Thoracic aorta (tissue), 2 donors: ENCODE results near the gene MIS18A. TPM values are rescaled to one million over a fixed set of nuclear protein-coding genes. Genes with fewer than 3 reads are reported as not detected.

Source experiments
- ATAC-seq: fragments of 150-250 bp; one replicate; pipeline ENCODE4 v1.8.0; 2017; ENCODE audit warnings: low read depth; ENCODE audit not compliant: insufficient number of reproducible peaks, low FRiP score
- DNase-seq: peaks from one replicate; pipeline ENCODE4 v3.0.0-alpha.2; 2020; ENCODE audit warnings: low spot score
- H3K27ac ChIP-seq, 2 donors: fragments of 200-600 bp; sonication (generic); 1 replicate in 1 of 2; 2 replicates in 1 of 2; pipeline ENCODE4 v1.5.1; 2016; ENCODE audit warnings: mild to moderate bottlenecking in 2 of 2, moderate library complexity in 2 of 2
- H3K27me3 ChIP-seq: fragments of 200-600 bp; sonication (generic); replicated peaks from 2 replicates; pipeline ENCODE4 v1.6.0; 2016; ENCODE audit warnings: mild to moderate bottlenecking; ENCODE audit not compliant: insufficient read depth
- H3K36me3 ChIP-seq: fragments of 200-600 bp; sonication (generic); one replicate; pipeline ENCODE4 v1.5.1; 2016
- H3K4me1 ChIP-seq, 2 donors: fragments of 200-600 bp; sonication (generic); 1 replicate in 1 of 2; 2 replicates in 1 of 2; pipeline versions ENCODE4 v1.5.1 to v1.6.0; 2016; ENCODE audit warnings: low read depth in 2 of 2, mild to moderate bottlenecking in 1 of 2; ENCODE audit not compliant: control insufficient read depth in 1 of 2
- H3K4me3 ChIP-seq: fragments of 200-600 bp; sonication (generic); 2 replicates; pipeline ENCODE4 v1.5.1; 2016; ENCODE audit warnings: mild to moderate bottlenecking
- H3K9me3 ChIP-seq: fragments of 200-600 bp; sonication (generic); 2 replicates; pipeline ENCODE4 v1.5.1; 2016
- total RNA-seq, 2 donors: library from RNA; depleted of rRNA; stranded (reverse); fragments of >200 nt; gene quantifications; one replicate each; pipeline versions ENCODE4 v1.1.0 to v1.2.3, GENCODE V29; 2016
- TF ChIP-seq, protein P1 (sequence below): fragments of 200-600 bp; sonication (generic); IDR thresholded peaks from one replicate; pipeline ENCODE4 v1.5.1; 2019; ENCODE audit warnings: antibody characterized with exemption

MIS18A gene
- total RNA-seq, 2 donors from 2014 or later, result 3.7 to 4.6 TPM

DNA sequence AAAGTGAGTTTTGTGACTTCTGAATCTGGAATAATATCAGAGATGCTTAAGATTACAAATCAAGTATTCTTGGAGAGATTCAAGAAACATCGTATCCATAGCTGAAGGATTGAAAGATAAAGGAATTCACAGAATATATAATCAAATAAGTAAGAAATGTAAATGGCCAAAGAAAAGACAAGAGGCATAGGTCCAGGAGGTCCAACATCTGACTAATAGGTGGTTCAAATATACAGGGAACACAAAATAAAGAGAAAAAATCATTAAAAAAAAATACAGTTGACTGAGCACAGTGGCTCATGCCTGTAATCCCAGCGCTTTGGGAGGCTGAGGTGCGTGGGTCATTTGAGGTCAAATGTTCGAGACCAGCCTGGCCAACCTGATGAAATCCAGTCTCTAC, 6.6 kb upstream of the MIS18A start:
- TF ChIP-seq, protein P1, sequence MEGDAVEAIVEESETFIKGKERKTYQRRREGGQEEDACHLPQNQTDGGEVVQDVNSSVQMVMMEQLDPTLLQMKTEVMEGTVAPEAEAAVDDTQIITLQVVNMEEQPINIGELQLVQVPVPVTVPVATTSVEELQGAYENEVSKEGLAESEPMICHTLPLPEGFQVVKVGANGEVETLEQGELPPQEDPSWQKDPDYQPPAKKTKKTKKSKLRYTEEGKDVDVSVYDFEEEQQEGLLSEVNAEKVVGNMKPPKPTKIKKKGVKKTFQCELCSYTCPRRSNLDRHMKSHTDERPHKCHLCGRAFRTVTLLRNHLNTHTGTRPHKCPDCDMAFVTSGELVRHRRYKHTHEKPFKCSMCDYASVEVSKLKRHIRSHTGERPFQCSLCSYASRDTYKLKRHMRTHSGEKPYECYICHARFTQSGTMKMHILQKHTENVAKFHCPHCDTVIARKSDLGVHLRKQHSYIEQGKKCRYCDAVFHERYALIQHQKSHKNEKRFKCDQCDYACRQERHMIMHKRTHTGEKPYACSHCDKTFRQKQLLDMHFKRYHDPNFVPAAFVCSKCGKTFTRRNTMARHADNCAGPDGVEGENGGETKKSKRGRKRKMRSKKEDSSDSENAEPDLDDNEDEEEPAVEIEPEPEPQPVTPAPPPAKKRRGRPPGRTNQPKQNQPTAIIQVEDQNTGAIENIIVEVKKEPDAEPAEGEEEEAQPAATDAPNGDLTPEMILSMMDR, result no peak
- Histone ChIP-seq H3K27me3 (no peaks in the 10 kb centered on the region), H3K9me3 (no peaks in the 10 kb centered on the region), H3K27ac (no peak overlapping the region), H3K4me3 (no peak overlapping the region), H3K36me3 (no peaks in the 10 kb centered on the region), H3K4me1 (no peaks in the 10 kb centered on the region)
- DNase-seq (no peak), ATAC-seq (no peak)

DNA sequence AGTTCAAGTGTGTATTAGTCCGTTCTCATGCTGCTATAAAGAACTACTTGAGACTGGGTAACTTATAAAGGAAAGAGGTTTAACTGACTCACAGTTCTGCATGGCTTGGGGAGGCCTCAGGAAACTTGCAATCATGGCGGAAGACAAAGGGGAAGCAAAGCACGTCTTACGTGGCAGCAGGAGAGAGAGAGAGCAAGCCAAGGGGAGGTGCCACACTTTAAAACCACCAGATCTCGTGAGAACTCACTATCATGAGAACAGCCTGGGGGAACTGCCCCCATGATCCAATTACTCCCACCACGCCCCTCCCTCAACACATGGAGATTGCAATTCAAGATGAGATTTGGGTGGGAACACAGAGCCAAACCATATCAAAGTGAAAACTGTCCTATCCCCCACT, 4.1 kb upstream of the MIS18A start:
- ATAC-seq (no peak), DNase-seq (no peak)
- H3K4me1 ChIP-seq, result peaks cover 10 to 14% of the 10 kb centered on the region in 2 donors
- no peaks in the 10 kb centered on the region for H3K27me3 ChIP-seq
- H3K9me3 ChIP-seq, result no peaks in the 10 kb centered on the region
- H3K27ac ChIP-seq, result no peak overlapping the region
- no peak overlapping the region for H3K4me3 ChIP-seq
- TF ChIP-seq, protein P1, result no peak
- no peaks in the 10 kb centered on the region for H3K36me3 ChIP-seq

DNA sequence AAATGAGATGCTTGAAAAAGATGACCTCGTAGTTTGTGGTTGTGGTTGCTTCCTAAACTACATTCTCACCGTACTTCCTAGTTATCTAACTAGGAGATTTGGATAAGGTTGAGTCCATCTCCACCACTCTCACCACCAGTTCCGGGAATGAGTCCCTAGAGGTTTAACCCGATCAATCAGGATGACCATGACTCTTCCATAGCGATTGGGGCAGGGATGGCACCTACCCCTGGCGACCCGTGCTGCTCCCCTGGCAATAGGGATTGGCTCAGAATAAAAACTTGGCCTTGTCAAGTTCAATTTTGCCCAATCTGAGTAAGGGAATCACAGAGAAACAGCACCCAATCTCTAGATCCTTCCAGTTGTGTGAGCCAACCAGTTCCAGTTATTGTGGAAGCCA, 2.7 kb upstream of the MIS18A start:
- peaks cover 10 to 17% of the 10 kb centered on the region in 2 donors for H3K4me1 ChIP-seq
- no peaks in the 10 kb centered on the region for H3K9me3 ChIP-seq
- TF ChIP-seq, protein P1, result no peak
- DNase-seq (no peak), ATAC-seq (no peak)
- H3K4me3 ChIP-seq, result no peak overlapping the region
- no peaks in the 10 kb centered on the region for H3K36me3 ChIP-seq
- no peak overlapping the region for H3K27ac ChIP-seq
- no peaks in the 10 kb centered on the region for H3K27me3 ChIP-seq

DNA sequence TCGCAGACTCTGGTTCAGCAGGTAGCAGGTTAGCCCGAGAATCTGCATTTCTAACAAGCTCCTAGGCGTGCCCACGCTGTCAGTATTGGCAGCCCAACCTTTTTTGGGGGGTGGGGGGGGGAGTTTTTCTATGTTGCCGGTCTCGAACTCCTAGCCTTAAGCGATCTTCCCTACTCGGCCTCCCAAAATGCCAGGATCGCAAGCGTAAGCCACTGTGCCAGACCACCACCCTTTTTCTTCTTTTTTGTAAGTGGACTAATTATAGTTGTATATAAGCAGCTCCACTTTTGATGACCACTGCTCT, 480 bp upstream of the MIS18A start:
- DNase-seq (no peak), ATAC-seq (no peak)
- peak overlapping the region; percentile 90 for H3K4me3 ChIP-seq
- no peaks in the 10 kb centered on the region for H3K27me3 ChIP-seq
- peaks cover 10 to 17% of the 10 kb centered on the region in 2 donors for H3K4me1 ChIP-seq
- TF ChIP-seq, protein P1, result no peak
- no peaks in the 10 kb centered on the region for H3K36me3 ChIP-seq
- H3K9me3 ChIP-seq, result no peaks in the 10 kb centered on the region
- peak overlapping the region in 1 of 2 donors; percentile 67 for H3K27ac ChIP-seq

DNA sequence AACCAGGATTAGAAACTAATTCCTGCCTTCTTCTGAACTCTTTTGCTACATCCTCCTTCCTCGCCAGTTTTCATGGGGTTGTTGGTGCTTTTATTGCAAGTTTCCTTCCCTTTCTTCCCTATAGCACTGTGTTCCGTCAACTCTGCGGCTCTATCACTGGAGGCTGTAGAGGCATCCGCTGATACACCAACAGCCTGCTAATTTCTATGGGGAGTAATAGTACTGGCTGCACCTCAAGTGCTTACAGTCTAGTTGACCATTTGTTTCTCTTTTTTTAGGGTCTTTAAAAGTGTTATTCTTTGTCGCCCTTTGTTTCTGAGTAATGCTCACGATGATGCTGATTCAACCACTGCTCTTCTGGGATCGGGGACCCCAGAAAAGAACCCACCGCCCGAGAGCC, 746 bp downstream of the MIS18A start:
- peak overlapping the region; percentile 90 for H3K4me3 ChIP-seq
- peaks cover 10 to 17% of the 10 kb centered on the region in 2 donors for H3K4me1 ChIP-seq
- ATAC-seq (no peak), DNase-seq (no peak)
- no peaks in the 10 kb centered on the region for H3K36me3 ChIP-seq
- no peaks in the 10 kb centered on the region for H3K9me3 ChIP-seq
- TF ChIP-seq, protein P1, result no peak
- no peak overlapping the region for H3K27ac ChIP-seq
- no peaks in the 10 kb centered on the region for H3K27me3 ChIP-seq
